ENCODE data around the gene MCRS1.

Gene MCRS1

GRCh38 chr12:49580572-49581535 is 12.9 kb upstream of the MCRS1 start:
- peak in 4 of 5 experiments; percentile 12 to 57 (median 29) for DNase-seq

GRCh38 chr12:49578471-49579112 is 10.7 kb upstream of the MCRS1 start:
- DNase-seq = no peak

DNA sequence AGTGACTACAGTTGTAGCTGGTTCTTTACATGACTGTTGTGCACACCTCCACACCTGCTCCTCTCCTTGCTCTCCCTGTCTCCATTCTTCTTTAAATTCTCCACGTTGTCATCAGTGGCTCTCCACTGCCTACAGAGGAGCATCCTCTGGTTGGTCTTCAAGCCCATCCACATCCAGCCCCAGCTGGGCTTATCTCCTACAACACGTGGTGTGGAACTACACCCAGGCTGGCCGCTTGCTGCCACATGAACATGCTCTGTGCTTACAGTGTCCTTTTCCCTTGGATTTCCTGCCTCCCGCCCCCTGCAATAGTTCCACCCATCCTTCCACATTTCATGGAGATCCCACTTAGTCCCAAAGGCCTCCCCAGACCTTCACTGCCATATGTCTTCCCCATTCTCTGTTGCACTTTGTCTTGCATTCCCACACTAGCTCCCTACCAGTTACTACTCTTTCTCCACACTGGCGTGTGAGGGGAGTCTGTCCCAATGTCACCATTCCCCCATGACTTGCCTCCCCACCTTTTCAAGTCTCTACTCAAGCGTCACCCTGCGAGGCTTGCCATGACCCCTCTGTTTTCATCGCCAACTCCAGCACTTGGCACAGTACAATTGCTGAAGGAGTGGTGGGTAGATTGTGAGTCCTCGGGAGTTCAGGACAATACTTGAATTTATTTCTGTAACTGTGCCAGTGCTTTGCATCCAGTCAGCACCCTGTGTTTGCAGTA is 9.8 kb upstream of the MCRS1 start:
- DNase-seq = no peak

DNA sequence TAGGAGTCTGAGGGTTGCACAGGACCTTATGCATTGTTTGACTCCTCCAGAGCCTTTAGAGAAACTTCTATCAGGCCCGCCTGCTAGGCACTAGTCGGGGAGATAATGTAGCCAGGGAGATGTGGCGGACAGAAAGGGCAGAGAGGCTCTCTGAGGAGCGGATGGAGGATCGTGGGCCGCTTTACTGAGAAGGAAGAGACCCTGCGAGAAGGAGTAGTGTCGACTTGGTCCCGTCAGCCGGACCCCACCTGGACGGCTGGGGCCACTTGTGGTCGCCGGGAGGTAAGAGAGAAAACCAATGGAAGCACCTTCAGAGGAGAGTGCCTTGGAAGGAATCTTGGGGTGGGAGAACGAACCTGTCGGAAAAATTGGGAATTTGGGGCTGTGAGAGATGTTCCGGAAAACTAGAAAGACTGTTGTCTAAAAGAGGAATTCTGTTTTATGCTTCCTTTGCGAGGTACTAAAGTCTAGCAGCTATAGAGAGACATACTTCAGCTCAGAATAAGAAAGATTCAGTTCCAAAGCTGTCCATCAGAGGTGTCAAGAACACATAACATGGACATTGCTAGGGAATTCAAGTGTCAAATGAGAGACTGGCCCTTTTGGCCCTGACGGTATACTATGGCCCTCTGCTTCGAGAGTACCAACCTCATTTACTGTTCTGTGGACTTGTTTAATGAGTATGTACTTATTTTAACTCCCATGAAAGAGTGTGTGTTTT is 660 bp upstream of the MCRS1 start:
- DNase-seq = no peak

GRCh38 chr12:49567302-49567610 is 686 bp downstream of the MCRS1 start:
- DNase-seq = no peak

DNA sequence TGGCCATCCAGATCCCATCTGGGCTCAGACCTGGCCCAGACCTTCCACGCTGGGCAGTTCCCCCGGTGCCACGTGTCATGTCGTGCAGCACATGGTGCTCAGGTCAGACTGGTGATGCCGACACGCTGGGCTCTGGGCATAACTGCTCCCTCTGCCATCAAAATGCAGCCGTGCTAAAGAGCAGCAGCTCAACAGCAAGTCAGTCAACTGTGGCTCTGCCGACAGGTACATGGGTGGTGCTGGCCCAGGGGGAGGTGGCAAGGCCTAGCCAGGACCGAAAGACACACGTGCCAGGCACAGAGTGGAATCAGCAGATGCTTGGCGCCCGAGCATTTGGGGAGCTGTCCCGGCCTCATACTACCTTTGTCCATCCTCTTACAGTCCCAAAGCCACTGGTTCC is 1.6 kb downstream of the MCRS1 start:
- no peak for DNase-seq

DNA sequence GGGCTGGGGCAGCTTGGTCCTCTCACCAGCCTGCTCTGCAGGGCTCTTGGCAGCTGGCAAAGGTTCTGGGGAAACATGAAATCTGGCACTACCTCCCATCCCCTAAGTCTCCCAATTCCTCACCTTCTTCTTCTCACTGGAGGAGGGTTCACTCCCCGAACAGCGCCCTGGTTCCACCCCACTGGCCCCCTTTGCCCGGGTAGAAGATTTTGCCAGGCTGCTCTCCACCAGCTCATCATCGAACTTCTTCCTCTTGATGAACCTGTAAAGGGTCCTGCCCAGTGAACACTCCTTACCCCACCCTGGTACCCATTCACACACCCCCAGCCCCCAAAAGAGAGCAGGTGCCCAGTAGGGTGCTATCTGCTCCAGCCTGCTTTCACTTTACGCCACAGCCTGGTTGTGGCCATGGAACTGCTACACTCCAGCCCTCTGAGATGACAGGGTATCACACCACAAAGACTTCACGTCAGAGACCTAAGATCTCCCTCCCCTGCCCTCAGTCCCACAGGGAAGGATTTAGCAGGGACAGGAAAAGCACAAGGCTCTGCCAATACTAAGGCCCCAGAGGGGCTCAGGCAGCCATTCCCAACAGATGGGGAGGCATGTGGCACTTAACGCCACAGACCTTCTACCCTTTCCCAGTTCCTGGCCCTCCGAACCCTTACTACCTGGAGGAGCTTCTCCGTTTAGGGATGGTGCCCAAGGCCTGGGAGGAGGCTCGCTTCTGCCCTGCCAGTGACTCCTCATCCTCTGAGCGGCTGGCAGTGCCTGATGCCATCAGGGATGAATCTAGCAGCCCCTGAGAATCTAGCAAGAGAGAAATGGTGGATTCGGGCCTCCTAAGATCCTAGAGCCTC is 2.3 kb downstream of the MCRS1 start:
- DNase-seq = peak in 1 of 5 experiments; percentile 34

DNA sequence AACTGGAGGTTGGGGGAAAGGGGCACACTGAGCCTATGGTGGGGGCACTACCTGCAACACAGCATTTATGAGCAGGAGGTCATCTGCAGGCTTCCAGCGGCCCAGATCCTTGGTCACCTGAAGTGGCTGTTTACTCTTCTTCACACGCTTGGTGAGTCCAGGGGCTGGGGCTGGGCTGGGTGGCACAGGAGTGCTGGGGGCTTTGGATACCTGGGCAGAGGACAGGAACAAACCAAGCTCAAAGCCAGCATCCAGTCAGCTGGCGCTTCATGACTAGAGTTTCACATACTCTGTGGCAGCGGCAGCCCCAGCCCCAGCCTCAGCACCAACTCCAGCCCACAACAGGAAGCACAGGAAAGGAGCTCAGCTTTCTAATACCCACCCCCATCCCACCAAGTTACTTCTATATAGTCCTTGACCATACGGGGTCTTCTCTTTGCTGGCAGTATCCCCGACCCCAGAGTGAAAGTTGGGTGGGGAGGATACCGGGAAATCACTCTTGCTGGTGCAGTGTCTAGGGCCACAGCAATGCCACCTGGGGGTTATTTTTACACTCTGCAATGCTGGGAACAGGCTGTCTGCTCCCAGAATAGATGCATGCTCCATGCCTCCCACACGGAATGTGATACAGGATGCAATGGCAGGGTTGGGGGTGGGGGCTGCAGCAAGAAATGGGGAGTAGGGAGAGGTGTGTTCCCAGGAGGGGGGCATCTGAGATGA is 3.1 kb downstream of the MCRS1 start:
- peak in 1 of 5 experiments; percentile 72 for DNase-seq

- DNase-seq = no peak
Measured at GRCh38 chr12:49563951-49564685, 3.8 kb downstream of the MCRS1 start.

DNA sequence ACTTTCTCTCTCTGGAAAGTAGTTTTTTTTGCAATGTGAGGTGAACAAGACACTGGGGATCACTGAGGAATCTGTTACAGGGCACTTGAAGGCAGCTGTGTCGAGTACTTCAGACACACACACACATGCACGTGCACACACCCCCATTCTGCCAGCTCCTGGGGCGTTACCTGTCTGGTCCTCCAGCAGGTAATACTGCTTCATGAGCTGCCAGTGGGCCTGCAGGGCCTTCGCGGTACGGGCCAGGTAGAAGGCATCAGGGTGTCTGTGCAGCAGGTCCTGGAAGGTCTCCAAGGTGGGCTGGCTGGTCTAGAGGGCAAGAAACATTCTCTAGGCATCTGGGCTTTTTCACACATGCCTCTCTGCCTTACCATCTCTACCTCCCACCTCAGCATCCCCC is 5.1 kb downstream of the MCRS1 start:
- no peak for DNase-seq

DNA sequence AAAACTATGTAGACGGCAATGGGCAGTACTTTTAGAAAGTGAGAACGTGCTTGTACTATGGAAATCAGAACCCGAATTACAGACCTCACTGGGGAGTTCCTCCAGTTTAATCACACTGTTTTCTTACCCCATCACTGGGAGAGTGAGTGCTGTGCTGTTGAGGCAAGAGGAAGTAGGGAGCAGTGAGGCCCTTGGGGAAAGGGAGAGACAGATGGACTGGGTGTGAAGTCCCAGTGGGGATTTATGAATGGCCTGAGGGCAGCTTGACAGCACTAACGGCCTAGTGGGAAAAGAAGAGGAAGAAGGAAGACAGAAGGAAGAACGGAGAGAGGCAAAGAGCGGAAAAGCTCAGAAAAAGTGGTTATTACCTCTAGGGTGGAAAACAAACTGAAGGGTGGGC is 5.7 kb downstream of the MCRS1 start:
- DNase-seq = no peak

GRCh38 chr12:49560695-49561094 is 7.2 kb downstream of the MCRS1 start:
- no peak for DNase-seq

DNA sequence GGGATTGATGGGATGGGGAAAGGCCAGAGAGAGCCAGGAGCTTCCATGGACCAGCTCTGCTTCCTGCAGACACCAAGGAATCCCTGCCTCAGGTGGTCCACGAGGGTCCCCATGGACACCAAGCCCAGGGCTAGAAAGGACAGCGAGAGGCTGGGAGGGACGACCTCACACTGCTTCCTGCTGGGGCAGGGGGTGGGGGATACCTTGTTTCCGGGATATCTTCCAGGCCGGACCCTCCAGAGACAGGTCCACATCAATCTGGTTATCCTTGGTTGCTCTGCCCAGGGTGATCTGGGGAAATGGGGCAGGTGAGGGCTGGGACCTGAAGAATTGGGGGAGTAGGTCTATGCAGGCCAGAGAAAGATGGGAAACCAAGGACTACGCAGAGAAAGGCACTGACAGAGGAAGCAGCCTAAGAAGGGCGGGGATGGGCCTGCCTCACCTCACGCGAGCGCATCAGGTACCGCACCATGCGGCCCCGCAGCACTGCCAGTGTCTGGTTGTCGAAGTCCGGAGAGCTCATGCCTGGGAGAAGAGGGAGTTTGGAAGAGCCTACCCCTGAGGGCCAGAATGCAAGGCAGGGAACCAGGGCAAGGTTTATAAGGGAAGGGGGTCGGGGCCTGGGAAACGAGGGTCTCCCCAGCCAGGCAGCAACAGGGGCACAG is 8.8 kb downstream of the MCRS1 start:
- DNase-seq = no peak

DNA sequence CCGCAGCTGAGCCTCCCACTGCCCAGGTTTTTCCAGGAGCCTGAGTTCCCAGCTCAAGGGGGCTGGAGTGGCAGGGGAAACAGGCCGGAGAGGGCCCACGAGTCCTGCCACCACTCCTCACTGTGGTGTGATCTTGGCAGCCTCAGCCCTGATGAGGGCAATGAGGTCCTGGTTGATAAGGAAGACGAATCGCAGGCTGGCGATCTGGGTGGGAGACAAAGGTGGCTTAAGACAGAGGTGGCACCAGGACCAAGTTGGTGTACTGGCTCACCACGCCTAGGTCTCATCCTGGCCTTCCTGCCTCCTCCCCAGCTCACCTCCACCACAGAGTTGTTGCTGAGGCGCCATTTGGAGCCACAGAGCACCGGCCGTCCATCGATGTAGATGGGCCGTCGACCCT is 9.4 kb downstream of the MCRS1 start:
- no peak for DNase-seq

GRCh38 chr12:49557917-49558215 is 10.1 kb downstream of the MCRS1 start:
- DNase-seq = no peak

DNA sequence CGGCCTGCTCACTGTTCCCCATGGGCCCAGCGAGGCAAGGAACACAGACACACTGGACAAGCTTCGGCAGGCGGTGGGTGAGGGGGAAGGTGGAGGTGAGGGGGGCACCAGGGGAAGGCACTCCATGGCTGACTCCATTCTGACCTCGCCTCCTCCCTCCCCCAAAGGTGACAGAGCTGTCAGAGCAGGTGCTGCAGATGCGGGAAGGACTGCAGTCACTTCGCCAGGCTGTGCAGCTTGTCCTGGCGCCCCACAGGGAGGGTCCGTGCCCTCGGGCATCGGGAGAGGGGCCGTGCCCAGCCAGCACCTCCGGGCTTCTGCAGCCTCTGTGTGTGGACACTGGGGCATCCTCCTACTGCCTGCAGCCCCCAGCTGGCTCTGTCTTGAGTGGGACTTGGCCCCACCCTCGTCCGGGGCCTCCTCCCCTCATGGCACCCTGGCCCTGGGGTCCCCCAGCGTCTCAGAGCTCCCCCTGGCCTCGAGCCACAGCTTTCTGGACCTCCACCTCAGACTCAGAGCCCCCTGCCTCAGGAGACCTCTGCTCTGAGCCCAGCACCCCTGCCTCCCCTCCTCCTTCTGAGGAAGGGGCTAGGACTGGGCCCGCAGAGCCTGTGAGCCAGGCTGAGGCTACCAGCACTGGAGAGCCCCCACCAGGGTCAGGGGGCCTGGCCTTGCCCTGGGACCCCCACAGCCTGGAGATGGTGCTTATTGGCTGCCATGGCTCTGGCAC is 10.6 kb downstream of the MCRS1 start:
- DNase-seq = no peak

GRCh38 chr12:49556391-49557186 is 11.4 kb downstream of the MCRS1 start:
- DNase-seq = no peak

GRCh38 chr12:49555631-49556390 is 12.1 kb downstream of the MCRS1 start:
- no peak for DNase-seq
